Activated naive CD8-positive, alpha-beta T cell treated with anti-CD3 and anti-CD28 coated beads, Interleukin-2, amount 50 U/mL, for 16 hours (primary cell): Measurements from ENCODE around the gene AGAP1.

Experiments
- DNase-seq: peaks from one replicate; pipeline ENCODE4 v3.0.0-alpha.2; 2020; ENCODE audit warnings: low read depth, low spot score

AGAP1 gene

GRCh38 chr2:235638541-235639427 is 144.9 kb downstream of the AGAP1 start:
- no peak for DNase-seq

DNA sequence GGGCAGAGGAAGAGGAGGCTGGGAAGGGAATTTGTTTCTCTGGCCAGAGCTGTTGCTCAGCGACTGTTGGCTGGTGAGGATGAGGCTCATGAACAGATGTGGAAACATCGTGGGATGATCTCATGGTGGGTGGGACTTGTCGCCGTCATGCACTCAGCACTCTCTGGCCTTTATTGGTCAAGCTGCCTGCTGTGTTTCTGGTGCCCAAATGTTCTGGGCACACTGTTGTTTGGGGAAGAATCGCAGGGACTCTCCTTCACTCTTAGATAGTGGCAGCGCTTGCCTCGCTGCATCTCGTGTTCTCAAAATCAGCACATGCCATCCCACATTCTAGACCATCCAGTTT is 145.6 kb downstream of the AGAP1 start:
- DNase-seq = no peak

GRCh38 chr2:235639885-235640284 is 146.0 kb downstream of the AGAP1 start:
- no peak for DNase-seq

- no peak for DNase-seq
Measured at GRCh38 chr2:235640377-235640776, 146.5 kb downstream of the AGAP1 start.

DNA sequence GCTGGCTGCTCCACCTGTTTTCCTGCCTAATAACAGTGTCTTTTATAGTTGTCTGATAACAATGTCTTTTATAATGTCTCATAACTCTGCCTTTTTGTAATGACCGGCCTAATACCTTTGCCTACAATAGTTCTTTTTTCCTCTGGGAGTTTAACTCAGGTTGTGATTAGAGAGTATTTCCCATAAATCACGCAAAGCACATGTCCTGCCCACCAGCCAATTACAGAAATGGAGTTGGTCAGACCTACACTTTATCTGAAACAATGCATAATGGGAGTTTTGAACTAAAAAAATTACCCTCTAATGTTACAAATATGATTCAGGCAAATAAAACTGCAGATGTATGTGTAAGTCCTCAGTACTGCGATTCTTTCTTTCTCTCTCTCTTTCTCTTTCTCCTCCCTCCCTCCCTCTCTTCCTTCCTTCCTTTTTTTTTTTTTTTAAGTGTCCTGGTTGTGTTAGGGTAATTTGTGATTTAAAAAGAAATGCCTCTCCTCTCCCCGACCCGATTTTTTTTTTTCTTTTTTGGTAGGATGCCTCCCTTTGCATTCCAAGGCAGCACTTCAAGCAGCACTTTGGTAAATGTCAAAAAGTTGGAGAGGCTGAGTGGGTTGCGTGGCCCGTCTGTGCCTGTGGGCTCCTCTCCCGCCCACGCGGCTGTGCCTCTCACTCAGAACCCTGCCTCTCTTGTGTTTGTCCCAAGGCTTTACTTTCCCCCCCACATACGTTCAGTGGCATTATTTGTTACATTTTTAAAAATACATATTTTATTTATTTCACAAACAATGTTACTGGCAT is 147.3 kb downstream of the AGAP1 start:
- no peak for DNase-seq

DNA sequence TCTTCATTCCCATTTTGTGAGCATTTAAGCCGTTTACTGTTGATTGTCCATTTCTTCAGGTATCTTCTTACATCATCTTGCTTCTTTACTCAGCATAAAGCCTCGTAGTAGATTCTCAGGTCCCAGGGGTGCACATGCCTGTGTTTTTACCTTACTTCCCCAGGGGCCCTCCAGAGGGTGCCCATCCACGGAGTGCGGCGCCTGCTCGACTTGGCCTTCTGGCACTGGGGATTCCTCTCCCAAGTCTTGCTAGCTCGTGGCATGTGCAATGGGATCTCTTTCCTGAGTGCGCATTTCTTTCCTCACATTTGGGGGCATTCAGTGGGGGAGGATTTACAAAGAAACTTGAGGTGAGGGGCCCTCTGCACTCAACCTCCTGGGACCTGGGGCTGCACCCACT is 148.1 kb downstream of the AGAP1 start:
- no peak for DNase-seq

DNA sequence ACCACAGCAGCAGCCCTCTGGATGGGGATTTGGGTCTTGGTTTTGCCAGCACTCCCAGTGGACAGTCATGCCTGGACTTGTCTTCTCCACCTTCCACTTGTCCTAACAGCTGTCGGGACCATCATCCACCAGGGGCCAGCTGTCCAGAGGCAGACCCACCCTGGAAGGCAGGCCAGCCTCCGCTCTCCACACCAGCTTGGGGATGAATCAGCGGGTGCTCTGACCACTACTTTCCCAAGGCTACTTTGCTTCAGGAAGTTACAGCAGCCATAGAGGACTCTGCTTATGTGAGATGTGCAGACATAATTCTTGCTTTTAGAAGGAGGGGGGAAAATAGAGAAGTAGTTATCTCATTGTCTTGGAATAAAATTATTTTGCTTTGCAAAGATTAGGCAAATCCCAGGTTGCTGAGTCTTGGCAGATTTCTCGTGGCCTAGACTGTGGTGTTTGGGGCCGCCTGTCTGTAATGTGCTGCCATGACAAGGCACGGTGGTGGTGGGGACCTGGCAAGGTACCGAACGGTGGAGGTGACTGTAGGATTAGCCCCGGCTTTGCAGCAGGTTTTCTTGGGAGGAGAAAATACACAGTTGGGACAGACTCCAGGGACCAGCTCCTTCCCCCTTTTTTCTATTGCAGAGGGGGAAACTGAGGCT is 148.7 kb downstream of the AGAP1 start:
- DNase-seq = no peak

GRCh38 chr2:235643680-235644511 is 150.1 kb downstream of the AGAP1 start:
- DNase-seq = no peak

DNA sequence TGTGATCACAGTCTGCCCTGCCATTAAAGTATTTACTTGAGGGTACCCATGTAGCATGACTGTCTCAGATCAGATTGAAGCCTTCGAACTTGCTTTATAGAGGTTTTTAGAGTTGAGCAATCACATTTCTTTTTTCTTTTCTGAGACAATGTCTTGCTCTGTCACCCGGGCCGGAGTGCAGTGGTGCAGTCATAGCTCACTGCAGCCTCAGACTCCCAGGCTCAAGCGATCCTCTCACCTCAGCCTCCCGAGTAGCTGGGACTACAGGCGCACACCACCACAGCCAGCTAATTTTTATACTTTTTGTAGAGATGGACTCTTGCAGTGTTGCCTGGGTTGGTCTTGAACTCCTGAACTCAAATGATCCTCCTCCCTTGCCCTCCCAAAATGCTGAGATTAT is 153.4 kb downstream of the AGAP1 start:
- DNase-seq = no peak

DNA sequence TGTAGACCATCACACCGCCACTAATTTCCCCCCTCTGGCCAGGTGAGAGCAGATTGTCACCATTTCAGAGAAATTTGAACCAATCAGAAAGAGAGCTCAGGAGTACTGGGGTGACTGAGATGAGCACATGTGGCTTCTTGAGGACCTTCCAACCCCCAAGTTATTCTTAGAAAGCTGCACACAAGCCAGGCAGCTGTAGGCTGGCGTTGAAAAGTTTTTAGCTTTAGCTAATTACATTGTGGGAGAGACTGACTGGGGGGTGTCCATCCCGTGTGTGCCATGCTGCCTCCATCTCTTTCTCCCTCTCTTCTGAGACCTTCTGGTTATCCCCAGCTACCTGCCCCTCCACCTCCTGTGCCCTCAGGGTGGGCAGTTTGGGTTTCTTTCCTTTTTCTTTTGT is 154.0 kb downstream of the AGAP1 start:
- no peak for DNase-seq

- DNase-seq = no peak
Measured at GRCh38 chr2:235649418-235649817, 155.6 kb downstream of the AGAP1 start.

DNA sequence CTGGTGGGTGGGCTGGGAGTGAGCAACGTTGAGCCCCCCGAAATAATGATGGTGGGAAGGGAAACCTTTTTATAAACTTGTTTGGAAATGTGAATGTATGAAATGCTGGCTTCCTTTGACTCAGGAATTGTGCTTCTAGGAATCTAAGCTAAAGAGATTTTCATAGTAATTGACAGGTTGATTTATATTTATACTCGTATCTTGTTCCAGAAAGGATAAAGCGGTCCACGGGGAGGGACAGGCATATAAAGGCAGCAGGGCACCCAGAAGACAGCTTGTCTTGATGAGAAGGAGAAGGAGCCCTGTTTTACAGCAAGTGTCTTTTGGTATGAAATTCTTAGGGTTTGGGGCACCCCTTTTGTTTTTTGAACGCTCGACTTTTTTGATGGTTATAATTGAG is 157.8 kb downstream of the AGAP1 start:
- no peak for DNase-seq

DNA sequence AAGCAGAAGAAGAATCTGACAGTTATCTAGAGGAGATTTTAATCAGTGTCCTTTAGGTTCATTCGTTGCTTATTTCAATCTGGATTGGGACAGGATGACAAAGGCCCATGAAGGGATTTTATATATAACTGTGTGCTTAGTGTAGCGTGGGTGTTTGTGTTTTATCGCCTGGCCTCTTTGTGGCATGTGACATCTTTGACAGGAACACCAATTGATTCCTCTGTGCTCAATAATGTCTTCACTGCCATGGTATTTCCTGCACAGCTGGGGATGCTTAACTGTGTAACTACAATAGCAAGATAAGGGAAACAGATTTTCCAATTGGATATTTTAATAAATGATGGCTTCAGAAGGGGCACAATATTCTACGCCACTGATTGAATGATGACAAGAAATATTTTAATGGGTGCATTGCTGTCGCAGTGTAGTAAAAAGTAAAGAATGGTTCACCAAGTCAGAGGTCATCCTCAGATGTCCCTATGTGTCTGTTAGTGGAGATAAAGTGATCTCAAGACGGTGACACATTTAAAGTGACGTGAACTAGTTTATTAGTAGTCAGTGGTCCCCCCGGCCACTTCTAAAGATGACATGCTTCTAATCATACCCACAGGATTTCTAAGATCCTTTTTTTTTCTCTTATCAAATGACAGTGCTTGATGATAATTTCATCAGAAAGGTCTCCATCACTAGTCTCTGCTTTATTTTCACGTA is 160.4 kb downstream of the AGAP1 start:
- no peak for DNase-seq

- DNase-seq = no peak
Measured at GRCh38 chr2:235658351-235659174, 164.7 kb downstream of the AGAP1 start.

- DNase-seq = no peak
Measured at GRCh38 chr2:235659767-235660322, 166.0 kb downstream of the AGAP1 start.

GRCh38 chr2:235660484-235661082 is 166.7 kb downstream of the AGAP1 start:
- no peak for DNase-seq

GRCh38 chr2:235661167-235661937 is 167.5 kb downstream of the AGAP1 start:
- no peak for DNase-seq

DNA sequence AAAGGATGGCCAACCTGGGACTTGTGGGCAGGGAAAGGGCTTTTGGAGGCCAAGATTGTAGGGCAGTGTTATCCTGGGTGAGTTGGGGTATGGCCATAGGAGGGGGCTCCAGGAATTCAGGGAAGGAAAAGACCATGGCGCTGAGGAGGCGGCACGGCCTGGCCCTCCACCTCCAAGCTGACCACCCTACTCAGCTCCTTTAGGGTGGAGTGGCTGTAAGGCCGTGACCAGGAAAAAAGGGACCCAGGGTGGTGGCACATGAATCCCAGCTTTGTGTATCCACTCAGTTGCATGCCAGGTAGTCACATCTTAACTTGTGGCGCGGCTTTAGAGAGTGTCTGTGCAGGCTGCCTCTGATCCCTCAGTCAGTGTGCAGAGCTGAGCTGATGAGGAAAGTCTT is 168.1 kb downstream of the AGAP1 start:
- no peak for DNase-seq

DNA sequence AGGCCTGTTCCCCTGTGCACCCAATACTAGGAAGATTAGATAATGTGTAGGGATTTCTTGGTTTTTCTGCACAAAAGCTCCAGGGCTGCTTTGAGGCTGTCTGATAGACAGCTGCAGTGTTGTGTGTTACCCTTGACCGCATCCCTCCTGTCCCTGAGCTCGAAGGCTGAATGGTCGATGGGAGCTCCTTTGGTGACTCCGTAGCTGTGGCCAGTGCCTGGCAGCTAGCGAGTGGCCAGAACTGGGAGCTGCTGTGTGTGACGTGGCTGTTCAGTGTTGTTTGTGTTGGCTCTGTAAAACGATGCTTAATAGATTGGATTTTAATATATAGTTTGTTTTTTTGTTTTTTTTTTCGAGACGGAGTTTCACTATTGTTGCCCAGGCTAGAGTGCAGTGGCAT is 170.0 kb downstream of the AGAP1 start:
- DNase-seq = no peak
